ENCODE measurements around the gene RASA2.
A peak's percentile ranks its signal among the peaks of the same experiment; 100 is the strongest.

RASA2 gene

DNA sequence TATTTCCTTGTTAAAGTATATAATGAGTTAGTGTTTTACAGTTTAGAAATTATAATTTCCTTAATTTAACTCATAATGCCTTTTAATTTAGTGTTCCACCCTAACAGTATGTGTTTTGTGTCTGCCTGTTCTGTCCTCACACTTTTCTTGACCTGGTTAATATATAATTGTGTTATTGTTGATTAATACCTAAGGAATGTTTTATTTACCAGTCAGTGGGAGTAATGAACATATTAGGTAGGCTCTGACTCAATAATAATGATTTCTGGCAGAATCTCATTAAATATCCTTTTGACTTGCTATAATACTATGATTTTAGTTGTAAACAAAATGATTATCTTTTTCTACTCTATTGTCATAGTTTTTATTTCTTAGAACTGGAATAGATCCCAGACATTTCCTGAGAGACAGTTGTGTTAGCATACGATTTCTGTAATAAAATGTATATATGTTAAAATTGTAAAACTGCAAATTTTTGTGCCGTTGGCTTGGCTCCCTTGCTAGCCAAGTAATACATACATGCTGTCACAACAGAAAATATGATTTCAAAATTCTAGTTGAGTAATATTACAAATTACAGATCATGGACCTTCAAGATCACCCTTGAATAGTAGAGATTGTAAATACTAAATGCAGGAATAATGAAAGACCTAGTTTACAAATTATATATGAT, 51.9 kb downstream of the RASA2 start:
- DNase-seq = no peak

DNA sequence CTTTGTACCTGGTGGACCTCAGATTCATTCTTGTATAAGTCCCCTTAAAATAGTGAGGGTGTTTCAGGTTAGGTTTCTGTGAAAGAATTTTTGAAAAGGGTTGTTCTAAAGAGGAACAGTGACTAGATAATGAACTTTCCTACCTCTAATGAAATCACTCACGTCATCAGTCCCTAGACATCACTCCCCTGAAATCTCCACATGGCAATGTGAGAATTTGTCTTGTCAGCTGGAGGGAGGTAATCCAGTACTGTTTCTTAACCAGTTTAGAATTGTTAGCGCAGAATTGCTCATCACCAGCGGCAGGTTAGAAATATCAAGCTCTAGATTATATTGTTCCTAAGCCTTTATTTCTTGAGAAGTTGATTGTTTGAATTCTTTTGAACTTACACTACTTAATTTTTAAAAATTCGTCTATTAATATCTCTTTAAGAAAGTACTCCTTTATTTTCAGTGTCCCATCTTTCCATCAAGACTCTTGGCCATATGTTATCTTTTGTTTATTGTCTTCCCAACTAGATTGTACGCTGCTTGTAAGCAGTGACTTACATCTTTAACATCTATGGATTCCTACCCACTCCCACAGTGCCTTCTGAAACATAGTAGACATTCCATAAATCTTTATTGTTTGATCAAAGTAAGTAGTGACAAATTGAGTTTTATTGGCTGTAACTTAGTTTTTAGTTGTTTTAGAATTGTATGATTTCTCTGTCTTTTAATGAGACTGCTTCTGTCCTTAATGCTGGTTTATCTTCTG, 52.8 kb downstream of the RASA2 start:
- DNase-seq = peak; percentile 29

DNA sequence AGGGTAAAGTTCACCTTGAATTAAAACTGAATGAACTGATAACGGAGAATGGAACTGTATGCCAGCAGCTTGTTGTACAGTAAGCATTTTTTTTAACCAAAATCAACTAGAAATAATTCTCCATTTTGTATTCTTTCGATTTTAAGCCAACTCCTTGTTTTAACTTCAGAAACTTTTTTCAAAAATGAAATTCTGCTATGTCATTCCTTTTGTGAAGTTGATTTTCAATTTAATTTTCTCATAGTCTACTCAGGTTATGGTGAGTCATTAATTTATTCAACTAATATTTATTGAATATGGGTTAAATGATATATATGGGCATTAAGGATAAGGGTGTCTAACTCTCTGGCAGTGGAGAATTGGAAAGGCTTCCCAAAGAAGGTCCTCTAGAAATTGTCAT, 53.7 kb downstream of the RASA2 start:
- DNase-seq = no peak

DNA sequence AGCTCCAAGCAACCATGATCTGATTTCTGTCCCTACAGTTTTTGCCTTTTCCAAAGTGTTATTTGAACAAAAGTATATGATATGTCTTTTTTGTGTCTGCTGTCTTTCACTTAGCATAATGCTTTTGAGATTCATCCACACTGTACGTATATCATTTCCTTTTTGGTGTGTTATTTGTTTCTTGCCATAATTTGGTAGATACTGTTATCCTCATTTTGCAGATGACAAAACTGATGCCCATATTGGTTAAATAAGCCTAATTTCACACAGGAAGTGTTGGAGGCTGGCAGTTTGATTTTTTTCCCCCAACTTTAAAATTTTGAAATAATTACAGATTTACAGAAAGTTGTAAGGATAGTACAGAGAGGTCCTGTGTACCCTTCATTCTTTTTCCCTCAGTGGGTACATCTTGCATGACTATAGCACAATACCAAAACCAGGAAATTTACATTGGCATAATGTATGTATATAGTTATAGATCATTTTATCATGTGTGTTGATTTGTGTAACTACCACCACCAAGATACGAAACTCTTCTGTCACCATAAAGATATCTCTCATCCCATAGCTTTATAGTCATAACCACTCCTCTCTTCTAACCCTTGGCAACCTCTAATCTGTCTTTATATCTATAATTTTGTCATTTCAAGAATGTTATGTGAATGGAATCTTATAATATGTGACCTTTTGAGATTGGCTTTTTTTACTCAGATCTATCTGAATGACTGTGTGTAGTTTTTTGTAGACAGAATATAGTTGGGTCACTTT, 55.6 kb downstream of the RASA2 start:
- no peak for DNase-seq

DNA sequence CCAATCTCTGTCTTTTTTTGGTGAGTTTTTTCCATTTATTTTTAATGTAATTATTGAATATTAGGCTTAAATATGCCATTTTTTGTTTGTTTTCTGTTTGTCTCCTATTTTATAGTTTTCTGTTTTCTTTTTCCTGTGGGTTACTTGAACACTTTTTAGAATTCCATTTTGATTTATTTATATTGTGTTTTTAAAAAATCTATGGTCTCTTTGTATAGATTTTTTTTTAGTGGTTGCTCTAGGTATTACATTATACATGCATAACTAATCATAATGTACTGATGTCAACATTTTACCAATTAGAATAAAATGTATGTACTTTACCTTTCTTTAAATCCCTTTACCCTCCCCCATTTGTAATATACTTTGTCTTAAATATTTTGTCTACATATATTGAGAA, 56.2 kb downstream of the RASA2 start:
- no peak for DNase-seq

DNA sequence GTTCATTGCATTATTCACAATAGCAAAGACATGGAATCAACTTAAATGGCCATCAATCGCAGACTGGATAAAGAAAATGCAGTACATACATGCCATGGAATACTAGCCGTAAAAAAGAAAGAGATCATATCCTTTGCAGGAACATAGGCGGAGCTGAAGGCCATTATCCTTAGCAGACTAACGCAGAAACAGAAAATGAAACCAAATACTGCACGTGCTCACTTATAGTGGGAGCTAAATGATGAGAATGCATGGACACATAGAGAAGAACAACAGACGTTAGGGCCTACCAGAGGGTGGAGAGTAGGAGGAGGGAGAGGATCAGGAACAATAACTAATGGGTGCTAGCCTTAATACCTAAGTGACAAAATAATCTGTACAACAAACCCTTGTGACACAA, 57.9 kb downstream of the RASA2 start:
- no peak for DNase-seq

DNA sequence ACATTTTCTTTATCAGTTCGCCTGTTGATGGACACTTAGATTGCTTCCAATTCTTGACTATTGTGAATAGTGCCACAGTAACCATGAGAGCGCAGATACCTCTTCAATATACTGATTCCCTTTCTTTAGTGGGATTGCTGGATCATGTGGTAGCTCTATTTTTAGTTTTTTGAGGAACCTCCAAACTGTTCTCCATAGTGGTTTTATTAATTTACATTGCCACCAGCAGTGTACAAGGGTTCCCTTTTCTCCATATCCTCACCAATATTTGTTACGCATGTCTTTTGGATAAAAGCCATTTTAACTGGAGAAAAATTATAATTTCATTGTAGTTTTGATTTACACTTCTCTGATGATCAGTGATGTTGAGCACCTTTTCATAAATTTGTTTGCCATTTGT, 59.3 kb downstream of the RASA2 start:
- DNase-seq = no peak

DNA sequence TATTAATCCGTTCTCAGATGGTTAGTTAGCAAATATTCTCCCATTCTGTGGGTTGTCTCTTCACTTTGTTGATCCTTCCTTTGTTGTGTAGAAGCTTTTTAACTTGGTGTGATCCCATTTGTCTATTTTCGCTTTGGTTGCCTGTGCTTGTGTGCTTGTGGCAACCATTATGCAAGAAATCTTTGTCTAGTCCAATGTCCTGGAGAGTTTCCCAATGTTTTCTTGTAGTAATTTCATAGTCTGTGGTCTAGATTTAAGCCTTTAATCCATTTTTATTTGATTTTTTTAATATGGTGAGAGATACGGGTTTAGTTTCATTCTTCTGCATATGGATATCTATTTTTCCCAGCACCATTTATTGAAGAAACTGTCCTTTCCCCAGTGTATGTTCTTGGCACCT, 59.8 kb downstream of the RASA2 start:
- DNase-seq = no peak

DNA sequence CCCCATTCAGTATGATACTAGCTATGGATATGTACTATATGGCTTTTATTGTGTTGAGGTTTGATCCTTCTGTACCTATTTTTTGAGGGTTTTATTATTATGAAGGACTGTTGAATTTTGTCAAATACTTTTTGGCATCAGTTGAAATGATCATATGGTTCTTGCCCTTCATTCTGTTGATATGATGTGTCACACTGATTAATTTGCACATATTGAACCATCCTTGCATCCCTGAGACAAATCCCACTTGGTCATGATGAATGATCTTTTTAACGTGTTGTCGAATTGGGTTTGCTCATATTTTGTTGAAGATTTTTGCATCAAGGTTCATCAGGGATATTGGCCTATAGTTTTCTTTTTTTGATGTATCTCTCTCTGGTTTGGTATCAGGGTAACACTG, 61.0 kb downstream of the RASA2 start:
- DNase-seq = no peak

DNA sequence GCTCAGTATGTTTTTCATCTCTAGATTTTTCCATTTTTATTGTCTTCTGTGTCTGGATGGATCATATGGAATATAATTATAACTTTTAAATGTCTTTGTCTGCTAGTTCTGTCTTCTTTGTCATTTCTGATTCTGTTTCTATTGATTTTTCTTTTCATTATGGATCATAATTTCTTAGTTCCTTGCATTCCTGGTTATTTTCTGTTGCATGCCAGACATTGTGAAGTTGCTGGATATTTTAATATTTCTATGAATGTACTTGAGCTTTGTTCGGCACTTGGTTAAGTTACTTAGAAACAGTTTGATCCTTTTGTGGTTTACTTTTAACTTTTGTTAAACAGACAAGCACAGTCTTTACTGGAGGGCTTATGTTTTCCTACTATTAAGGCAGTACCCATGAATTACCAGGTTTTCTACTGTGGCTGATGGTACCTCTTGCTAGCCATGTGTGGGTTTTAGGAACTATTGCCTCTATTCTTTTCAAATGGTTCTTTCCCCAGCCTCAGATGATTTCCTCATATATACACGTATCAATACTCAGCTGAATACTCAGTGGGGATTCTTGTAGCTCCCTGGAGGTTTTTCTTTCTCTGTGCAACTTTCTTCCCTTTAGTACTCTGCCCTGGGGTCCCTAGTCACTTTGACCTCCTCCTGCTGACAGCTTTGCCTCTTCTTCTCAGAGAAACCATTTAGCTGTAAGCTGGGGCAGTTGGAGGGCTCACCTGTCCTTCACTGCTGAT, 64.3 kb downstream of the RASA2 start:
- DNase-seq = no peak

DNA sequence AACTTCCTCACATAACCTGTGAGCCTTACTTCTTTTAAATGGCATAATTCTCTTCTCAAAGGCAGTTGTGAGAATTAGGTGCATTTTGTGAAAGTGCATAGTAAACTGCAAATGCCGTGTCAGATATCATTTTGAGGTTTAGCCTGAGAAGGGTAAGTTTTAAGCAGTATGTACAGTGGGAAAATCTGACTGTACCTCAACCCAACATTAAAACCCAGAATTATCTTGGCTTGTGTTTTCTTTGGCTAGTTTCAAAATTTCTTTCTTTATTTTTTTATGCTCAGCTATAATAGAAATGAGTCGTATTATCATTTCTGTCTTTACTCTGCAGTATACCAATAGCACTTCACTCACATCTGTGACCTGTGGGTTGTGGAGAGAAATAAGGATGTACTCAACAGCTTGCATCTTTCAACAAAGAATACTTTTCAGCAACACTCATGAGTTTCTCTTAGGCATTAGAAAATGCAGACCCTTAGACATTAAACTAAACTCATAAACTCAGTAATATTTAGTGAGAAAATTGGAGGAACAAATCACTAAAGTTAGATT, 65.7 kb downstream of the RASA2 start:
- peak; percentile 27 for DNase-seq

DNA sequence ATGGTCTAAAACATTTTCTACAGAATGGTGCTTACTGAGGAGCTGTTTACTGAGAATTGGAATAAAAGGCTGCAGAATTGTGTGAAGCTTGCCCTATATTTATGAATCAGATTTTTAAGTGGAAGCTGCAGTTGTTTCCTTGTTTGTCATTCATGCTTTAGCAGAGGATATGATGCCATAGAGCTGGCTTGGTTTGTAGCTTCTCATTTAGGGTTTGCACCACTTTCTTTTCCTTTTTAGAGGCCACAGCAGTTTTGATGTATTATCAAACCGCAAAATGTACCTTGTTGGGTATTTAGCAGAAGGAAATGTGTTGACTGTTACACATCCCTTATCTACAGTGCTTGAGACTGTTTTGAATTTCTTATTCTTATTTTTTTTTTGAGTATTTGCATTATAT, 66.2 kb downstream of the RASA2 start:
- no peak for DNase-seq

DNA sequence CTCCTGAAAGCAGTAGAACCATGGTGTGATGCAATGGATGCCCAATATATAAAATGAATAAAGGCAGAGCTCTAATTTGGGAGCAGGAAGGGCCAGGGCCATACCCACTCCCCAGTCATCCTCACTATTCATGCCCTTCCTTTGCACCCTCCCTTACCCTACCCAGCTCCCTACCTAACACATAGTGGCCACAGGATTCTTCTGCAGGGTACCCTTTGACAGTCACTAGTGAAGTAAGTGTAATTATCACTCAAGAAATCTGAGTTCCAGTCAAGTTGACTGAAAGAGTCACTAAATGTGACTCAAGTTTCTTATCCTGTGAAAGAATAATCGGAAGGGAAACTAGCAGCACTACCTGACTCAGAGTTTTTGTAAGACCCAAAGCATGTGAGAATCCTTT, 69.2 kb downstream of the RASA2 start:
- peak; percentile 20 for DNase-seq

DNA sequence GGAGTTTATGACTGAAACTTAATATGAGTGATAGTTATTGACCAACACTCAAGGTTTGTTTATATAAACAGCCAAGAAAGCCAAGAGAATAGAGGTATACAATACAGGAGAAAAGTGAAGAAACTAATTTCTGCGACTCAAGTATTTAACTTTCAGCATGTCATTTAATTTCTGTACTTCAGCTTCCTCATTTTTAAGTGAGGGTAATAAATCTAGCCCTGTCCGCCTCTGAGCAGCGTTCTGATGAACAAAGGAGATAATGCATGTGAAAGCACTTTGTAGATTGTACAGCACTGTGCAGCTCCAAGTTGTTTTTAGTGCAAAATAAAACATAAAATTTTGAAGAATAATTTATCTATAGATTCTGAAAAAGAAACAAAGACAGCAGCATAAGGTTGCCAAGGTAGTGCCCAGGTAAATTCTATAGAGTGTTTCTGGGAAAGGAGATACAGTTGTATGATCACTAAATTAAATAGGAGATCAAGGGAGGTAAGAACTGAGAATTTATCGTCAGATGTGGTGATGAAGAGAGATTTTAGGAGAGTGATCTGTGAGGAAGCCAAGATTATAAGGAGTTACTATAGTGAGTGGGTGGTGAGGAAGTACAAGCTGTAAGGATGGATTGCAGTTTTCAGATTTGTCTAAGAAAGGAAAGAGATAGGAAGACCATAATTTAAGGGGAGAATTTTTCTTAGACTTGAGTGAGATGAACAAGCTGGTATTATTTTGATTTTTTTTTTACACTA, 71.3 kb downstream of the RASA2 start:
- DNase-seq = no peak

DNA sequence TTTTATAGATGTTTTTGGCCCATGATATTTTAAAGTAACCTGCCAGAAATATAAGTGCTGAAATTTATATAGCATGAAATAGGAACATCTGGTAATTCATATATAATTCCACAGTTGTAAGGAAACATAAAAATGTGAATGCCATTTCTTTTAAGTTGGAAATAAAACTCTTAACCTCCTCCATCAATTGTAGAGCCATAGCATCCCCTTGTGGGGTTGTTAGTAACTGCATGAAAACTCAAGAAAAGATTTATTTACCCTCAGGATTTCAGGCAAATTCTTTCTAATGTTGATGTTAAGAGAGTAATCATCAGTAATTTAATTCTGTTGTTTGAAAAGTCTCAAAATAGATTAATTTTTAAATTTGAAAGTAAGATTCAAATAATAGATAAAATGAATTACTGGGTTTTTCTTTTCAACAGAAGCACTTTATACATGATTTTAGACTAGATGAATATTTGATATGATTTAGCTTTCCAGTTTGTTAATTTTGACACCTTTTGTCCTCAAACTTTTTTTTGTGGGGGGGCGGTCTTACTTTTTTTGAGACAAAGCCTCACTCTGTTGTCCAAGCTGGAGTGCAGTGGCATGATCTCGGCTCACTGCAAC, 74.7 kb downstream of the RASA2 start:
- DNase-seq = peak; percentile 64

DNA sequence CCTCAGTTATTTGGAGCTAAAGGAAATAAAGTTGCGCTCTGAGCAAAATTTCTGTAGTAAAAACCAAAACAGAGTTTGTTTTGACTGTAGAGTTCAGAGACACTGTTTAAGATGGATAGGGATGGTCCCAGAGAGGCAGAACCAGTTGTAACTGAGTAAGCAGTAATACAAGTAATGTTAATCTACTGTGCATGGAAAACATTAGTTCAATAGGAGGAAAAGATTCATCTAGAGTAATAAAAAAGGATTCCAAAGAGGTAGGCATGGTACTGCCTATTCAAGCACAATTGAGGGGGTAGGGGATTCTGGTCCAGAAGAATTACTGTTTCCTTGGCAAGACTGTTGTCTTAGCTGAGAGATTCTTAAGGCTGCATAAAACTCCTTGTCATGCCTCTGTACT, 77.4 kb downstream of the RASA2 start:
- no peak for DNase-seq

DNA sequence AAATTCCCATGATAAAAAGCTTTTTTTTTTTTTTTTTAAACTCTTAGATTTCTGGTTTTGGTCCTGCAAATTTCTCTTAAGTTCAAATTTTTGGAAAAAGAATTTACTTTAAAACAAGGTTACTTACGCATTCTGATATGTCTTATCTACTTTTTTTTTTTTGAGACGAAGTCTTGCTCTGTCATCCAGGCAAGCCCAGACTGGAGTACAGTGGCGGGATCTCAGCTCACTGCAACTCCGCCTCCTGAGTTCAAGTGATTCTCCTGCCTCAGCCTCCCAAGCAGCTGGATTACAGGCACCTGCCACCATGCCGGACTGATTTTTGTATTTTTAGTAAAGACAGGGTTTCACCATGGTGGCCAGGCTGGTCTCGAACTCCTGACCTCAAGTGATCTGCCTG, 83.2 kb downstream of the RASA2 start:
- no peak for DNase-seq

DNA sequence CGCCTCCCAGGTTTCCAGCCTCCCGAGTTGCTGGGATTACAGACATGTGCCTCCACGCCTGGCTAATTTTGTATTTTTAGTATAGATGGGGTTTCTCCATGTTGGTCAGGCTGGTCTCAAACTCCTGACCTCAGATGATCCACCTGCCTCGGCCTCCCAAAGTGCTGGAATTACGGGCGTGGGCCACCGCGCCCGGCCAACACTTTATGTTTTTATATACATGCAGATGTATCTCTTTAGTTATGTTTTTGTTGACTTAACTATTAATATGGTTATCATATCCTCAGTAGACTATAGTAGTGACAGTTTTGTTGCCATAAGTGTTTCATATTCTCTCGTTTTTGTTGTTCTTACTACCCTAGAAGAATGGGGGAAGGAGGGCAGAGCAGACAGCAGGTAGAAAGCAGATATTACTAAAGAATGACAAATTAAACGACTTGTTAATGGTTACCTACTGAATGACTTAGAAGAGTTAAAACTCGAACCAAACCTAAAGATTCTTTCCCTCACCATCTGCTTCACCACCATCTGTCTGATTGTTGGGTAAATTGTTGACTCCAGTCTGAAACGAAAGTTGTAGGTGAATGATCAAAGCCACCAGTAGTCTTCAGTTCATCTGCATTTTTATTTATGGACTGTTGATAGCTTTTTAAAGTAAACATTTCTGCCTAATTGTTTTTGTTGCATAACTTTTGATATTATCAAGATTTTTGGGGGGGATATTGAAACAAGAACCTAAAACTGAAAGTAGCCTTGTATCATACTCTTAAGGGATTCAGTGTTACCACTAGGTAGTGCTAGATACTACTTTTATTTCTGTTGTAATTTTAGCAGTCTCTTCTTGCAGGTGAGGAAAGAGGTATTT, 89.3 kb downstream of the RASA2 start:
- DNase-seq = peak; percentile 13

DNA sequence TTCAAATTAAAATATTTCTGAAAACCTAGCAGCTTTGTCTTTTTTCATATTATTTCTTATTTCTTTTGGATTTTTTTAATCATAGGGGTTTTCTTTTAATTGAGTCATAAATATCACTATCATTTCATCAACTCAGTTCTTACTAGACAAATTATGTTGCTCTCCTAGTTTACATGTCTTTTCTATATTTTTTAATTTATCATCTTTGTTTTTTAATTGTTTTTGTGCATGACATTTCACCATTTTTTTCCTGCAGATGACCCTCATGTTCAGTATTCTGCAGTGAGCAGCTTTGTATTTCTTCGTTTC, 89.9 kb downstream of the RASA2 start:
- DNase-seq = no peak

DNA sequence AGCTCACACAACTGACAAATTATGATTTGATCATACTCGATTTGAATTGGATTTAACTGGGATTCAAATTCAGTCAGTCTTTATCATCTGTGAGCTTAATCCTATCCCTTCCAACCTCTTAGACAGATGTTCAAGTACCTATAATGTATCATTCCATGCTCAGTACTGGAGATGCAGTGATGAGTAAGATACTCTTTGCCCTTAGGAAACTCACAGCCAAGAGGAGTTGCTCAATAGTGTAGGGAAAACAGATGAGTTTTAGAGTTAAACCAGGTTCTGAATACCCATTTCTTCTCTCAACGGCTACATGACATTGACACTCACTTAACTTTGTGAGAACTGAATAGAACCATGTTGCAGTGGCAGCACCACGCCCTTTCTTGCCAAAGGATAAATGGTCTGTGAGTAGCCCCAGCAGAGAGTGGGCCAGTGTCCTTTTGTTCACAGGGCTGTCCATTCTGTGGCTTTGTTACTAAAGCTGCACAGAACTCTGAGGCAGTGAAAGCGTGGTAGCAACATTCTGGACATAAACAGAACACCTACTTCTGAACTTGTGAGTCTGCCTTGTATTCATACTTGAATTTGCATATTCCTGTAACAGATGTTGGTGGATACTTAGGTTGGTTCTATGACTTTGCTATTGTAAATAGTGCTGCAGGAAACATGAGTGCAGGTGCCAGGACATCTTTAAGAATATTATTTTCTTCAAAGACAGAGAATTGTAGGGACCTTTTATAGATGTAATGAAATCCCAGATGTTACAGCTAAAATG, 91.6 kb downstream of the RASA2 start:
- no peak for DNase-seq

Data from fibroblast of skin of back (primary cell).